ENCODE data around the gene DSCAM.

DSCAM gene

DNA sequence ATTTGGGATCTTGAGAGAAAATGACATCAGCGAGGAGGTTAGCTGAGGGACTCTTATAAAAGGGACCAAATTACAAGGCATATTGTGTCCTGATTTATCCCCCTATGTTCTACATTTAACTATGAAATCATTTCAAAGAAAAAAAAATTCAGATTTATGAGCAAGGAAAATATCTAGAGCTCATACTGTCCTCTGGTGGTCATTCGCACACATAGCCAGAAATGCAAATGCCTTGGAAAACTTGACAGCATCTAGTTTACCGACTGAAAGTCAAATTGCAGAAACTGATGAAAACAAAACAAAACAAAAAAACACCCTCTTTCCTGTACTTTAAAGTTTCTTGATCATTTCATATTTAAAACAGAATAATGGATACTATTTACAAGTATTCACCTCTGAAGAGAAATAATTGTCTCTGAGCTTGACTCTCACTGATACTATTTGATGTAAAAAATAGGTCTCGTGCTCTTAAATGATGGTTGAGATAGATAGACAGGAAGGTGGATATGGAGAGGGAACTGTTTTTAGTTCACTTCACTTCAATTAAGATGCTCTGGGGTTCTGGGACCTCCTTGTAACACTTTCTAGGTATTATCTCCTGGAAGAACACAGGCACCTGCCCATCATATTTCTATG, 725.9 kb downstream of the DSCAM start:
- no peak for DNase-seq (ENCODE audit: low read depth)

DNA sequence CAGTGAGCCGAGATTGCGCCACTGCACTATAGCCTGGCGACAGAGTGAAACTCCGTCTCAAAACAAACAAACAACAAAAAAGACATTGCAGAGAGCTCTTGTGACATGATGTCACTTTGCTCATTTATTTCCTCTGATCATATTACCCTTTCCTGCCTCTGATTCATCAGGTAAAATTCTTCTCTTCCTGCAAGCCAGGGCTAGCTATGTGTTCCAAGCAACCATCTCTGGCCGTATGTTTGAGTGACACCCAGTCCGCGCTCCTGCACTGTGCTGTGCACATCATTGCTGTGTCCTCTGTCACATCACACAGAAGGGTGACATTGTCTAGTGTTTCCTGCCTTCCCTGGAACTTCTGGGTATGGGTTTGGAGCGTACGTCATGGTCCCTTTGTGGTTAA, 728.4 kb downstream of the DSCAM start:
- DNase-seq (ENCODE audit: low read depth): no peak

DNA sequence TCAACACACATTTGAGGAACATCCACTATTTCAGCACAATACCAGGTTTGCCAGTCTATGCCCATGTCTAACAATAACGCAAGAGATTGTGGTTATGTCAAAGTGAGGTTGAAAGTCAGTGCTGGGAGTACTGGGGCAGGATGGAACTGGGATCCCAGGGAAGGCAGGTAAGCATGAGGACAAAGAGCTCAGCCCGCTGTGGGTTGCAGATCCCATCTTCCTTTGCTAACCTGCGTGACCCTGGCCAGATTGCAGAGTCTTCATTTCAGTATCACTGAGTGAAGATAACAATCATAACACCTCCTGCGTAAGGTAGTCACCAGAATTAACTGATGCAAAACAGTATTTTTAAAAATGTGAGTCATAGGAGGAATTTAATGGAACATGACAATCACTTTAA, 729.7 kb downstream of the DSCAM start:
- no peak for DNase-seq (ENCODE audit: low read depth)

DNA sequence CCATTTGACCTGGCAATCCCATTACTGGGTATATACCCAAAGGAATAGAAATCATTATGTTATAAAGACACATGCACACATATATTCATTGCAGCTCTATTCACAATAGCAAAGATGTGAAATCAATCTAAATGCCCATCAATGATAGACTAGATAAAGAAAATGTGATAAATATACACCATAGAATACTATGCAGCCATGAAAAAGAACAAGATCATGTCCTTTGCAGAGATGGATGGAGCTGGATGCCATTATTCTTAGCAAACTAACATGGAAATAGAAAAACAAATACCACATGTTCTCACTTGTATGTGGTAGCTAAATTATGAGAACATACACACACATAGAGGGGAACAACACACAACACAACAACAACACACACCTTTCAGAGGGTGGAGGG, 731.2 kb downstream of the DSCAM start:
- DNase-seq (ENCODE audit: low read depth): no peak

DNA sequence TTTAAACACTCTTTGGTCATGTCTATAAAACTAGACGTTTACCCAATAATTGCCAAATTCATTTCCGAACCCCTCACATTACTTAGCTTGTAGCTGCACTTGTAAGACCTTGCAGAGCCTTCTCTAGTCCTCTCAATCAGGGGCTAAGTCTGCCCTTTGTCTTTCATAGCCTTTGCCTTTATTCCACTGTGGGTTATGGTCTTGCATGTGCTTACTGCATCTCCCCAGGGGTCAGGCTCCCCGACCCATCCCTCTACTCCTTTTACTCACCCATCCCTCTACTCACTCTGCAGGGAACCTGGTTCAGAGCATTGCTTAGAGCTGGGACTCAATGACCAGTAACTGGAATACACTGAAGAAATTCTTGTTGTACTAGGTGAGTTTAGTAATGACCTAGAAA, 744.3 kb downstream of the DSCAM start:
- no peak for DNase-seq (ENCODE audit: low read depth)

DNA sequence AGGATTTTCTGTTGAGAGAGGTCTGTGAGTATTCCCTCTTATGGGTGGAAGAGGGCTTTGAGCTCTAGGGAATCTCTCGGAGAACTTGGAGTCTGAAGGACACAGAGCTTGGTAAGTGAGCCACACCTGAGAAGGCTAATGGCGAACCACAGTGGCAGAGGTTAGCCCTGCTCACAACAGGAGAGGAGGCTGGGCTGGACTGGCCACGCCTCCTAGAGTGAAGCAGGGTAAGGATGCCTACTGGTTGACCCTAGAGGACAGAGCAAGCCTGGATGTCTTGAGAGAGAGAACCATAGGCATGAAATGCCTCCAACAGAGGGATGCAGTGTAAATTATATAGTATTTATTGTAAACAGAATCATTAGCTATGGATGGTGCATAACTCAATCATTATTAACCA, 747.1 kb downstream of the DSCAM start:
- DNase-seq (ENCODE audit: low read depth): no peak

DNA sequence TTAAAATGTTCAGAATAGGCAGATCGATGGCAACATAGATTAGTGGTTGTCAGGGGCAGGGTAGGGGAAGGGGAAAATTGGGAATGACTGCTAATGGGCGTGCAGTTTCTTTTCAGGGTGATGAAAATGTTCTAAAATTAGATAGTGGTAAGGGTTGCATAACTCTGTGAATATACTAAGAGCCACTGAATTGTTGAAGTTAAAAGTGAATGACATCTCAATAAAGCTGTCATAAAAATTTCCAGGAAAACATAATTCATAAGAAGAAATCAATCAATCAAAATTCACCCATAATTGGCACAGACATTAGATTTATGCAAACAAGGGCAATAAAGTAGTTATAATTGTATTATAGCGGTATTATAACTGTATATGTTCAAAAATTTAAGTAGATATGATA, 751.5 kb downstream of the DSCAM start:
- no peak for DNase-seq (ENCODE audit: low read depth)

DNA sequence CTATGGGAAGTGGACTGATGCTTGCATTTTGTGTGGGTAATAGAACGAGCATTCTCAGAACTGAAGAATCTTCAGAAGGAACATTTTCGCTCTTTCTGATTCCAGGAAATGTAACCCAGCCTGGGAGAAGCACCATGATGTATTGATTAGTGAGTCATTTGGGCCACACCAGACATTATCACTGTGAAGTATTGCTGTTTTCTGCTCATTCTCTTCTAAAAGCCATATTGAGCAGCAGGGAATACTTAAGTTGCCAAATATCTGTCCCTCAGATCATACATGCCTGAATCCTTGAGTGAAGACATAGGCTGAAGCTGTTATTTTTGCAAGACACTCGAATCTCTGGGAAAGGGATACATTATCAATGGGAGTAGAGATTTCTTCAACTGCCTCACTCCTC, 766.6 kb downstream of the DSCAM start:
- DNase-seq (ENCODE audit: low read depth): no peak

DNA sequence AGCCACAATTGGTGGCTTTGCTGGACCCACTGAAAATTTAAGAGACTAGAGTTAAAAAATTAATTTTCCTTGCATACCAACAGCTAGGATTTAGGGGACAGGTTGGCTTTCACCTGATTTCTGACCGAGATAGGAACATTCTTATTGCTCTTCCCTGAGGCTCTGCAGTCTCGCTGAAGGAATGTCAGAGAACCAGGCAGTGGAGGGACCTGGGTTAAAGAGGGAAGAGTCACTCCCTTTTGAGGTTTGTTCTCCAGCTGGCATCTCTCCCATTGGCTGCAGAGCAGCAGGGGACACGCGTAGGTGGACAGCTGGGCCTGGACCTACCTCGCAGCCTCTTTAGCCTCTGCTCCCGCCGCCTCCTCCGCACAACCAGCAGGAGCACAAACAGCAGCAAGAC, 772.2 kb downstream of the DSCAM start:
- no peak for DNase-seq (ENCODE audit: low read depth)

DNA sequence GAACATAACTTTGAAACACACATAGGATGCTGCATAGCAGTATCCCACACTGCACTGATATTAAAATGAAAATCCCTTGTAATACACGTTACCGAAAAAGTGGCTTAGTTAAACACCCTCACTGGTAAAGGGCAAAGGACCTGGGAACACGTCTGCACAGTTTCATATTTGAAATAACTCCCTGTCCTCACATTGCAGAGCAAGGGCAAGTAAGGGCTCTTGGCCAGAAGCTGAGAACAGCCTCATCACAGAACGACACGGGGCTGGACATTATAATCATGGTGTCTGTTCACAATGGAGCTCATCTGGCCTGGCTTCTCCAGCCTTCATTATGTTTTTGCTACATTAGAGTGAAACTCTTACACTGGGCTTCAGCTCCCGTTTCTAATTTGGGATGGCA, 772.8 kb downstream of the DSCAM start:
- no peak for DNase-seq (ENCODE audit: low read depth)

DNA sequence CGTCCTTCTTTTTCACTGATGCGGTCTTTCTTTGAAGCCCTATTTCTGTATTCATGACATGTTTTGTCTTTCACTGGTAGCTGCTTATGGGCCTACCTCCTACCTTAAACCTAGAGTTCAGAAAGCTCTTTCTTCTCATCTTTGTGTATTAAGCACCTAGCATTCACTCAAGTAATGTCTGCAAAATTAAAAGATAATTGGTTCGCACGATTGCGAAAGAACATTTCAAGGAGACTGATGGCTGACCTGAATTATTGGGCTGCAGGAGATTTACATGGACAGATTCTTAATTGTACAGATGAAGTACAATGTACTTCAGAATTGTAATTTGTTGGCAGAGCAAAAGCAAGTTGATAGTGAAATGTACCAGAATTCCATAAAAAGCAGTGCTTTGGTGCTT, 773.3 kb downstream of the DSCAM start:
- no peak for DNase-seq (ENCODE audit: low read depth)

DNA sequence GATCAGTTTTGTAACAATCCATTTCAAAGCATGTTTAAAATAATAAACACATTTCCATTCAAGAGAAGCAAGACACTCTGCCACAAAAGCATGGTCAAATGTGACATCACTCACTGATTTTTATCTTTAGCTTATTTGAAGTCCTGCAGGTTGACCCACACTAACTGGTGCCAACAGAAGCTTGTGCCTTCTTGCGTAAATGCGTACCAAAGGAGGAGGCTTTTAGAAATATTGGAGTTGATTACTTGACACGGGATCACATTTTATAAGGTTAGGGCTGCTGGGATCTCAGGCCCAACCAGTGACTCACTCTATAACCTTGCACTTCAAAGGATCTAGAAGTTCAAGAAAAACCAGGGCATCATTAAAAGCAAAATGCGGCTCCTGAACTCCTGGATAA, 776.1 kb downstream of the DSCAM start:
- no peak for DNase-seq (ENCODE audit: low read depth)

DNA sequence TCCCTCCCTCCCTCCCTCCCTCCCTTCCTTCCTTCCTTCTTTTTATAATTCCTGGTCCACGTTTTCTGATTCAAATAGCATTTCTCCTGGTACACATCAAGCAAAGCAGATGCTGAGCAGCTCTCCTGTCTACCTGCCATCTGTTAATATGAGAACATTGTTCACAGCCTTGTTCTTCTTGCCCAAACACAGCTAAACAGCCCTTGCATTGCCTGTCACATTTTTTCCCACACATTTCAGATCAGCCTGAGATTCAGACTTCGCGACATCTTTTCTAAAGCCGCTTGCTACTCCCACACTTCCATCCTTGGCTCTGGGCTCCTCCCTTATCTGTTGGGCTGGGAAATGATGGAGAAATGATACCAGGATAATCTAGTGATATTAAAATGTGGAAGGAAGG, 779.2 kb downstream of the DSCAM start:
- no peak for DNase-seq (ENCODE audit: low read depth)

DNA sequence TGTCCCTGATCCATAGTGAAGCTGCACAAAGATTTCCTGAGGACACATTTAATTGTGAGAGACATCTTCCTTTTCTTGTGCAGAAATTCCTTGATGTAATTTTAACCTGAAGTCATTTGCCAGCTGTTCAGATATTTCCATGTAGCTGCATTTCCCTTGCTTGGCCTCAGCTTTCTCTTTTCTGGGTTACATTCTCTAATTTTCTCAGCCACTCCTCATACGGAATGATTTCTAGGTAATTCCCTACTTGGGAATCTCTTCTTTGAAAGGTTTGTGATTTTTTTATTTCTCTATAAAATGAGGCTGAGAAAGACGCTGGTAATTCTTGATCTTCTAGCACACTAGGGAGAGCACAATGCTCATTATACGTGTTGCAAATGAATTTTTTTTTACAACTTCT, 780.7 kb downstream of the DSCAM start:
- no peak for DNase-seq (ENCODE audit: low read depth)

DNA sequence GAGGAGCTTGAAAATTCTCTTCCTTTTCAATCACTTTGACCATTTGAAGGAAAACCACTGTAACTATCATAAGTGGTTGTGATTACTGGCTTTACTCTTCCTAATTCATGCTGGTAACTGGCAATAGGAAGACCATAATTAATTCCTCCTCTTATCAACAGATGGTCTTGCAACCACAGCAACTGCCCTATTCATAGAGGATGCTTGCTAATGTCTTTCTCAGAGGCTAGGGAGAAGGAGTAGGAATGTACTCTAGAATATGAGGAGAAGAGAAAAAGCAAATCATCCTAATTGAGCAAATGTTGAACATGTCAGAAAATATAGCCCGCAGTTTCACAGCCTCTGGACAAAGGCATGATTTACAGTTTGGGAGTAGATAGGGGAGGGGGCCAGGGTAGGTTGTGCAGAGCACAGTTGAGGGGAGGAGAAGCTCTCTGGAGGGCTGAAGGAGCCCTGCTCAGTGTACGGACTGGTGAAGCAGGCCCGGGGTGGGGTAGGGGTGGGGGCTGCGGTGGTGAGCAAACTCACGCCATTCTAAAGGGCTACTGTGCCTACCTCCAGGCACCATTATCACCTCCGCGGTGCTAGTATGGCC, 786.8 kb downstream of the DSCAM start:
- no peak for DNase-seq (ENCODE audit: low read depth)

DNA sequence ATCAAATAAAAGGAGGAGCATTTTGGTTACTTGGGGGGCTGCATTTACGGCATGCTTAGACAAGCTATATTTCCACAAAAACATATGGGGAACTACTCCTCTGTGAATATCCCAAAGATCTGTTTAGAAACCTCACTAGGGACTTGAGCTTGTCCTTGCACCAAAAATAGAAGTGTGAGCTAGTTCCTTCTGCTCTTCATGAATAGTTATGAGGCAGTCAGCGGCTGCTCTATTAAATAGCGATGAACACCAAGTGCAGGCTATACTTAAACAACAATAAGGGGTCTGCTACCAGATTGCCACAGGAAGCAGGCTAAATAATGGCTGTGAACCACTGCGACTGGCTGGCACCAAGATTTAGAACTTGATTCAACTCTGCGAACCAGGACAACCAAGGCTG, 789.6 kb downstream of the DSCAM start:
- DNase-seq (ENCODE audit: low read depth): no peak

DNA sequence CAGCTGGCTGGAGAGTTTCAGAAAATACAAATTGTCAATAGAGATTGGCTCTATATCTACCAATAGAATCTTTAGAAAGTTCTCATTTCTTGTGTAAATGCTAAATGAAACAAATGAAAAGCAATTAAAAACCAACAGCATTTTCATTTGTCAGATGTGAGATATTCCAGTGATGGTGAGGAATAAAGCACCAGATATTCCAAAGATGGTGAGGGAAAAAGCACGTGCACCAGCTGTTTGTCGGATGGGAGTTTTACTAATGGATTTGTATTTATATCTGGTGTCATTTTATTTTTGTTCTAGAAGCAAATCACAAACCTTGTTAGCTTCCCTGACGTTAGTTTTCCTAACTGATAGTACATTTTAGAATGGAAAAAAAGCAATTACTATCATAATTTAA, 790.9 kb downstream of the DSCAM start:
- DNase-seq (ENCODE audit: low read depth): no peak

DNA sequence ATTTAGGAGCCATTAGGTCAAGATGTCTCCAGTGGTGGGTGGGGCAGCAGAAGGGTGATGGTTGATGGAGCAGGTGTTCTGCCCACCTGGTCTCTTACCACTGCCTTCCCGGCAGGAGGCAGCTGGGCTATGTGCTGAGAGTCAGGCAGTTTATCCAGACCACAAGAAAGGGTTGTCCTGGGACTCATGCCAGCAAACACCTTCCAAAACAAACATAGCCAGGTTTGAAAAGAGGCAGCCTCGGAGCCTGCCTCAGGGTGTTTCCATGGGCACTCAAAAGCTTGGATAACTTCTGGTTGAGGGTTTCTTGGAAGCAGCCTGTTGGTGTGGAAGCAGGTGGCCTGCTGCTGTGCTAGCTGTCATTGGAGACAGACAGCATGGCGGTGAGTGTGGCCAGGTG, 792.6 kb downstream of the DSCAM start:
- no peak for DNase-seq (ENCODE audit: low read depth)

DNA sequence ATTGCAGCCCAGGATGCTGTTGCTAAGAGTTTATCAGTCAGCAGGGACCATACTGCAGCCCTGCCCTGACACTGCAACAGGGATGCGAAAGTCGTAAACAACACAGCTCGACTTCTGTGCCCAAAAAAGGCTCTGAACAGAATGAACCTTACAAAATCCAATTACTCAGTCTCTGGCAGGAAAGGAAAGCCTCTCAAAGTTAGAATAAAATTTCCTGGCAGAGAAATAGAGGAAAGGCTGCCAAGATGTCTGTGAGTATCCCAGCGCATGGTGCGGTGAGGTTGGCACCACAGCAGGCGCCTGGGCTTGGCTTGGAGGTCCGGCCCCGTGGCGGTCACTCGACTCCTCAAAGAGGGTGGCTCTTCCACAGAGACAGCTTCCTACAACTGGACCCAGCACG, 794.0 kb downstream of the DSCAM start:
- no peak for DNase-seq (ENCODE audit: low read depth)

DNA sequence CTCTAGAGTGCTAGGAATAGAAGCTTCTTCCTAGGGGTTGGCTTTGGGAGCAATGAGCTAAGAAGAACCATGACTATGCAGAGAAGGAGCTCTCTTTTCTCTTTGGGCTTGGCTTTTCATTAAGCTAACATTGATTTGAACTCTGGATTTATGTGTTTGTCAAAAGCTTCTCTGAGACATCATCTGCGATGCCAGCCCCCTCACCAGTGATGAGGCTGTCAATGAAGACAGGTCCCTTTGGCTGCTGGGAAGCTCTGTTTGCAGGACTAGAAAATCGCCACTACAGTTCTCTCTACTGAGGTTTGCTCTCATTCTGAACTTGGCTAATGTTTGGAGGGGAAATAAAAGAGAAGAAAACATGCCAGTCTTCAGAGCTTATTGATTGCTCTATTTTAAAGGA, 794.7 kb downstream of the DSCAM start:
- DNase-seq (ENCODE audit: low read depth): no peak

DNA sequence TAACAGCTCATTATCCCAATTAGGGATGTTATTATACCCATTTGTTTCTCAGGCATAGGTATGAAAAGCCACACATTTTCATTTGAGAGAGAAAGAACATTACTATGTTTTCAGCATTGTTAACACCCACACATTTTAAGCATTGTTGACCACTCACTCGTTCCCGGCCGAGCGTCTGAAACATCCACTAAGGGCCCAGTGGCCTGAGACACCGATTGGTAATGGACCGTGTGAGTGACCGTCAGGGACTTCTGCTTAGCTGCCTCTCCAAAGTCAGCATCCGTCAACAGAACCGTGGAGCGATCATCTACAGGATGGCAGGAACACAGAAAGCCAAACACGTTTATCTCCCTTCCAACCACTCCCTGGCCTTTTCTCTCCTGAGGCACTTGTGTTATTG, 795.2 kb downstream of the DSCAM start:
- DNase-seq (ENCODE audit: low read depth): no peak

DNA sequence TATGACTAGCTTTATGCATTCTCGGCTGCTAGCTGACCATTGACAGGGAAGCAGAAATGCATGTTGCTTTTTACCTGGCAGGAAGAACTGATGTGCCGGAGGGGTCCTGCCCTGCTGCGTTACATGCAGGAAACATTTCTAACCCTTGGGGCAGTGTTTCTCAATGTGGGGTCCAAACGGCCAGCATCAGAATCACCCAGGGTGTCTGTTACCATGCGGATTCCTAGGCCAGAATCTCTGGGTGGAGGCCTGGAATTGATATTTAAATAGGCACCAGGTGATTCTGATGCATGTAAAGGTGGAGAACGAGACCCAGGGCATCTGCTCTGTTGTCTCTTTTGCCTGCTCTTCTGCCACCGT, 797.0 kb downstream of the DSCAM start:
- DNase-seq (ENCODE audit: low read depth): no peak

DNA sequence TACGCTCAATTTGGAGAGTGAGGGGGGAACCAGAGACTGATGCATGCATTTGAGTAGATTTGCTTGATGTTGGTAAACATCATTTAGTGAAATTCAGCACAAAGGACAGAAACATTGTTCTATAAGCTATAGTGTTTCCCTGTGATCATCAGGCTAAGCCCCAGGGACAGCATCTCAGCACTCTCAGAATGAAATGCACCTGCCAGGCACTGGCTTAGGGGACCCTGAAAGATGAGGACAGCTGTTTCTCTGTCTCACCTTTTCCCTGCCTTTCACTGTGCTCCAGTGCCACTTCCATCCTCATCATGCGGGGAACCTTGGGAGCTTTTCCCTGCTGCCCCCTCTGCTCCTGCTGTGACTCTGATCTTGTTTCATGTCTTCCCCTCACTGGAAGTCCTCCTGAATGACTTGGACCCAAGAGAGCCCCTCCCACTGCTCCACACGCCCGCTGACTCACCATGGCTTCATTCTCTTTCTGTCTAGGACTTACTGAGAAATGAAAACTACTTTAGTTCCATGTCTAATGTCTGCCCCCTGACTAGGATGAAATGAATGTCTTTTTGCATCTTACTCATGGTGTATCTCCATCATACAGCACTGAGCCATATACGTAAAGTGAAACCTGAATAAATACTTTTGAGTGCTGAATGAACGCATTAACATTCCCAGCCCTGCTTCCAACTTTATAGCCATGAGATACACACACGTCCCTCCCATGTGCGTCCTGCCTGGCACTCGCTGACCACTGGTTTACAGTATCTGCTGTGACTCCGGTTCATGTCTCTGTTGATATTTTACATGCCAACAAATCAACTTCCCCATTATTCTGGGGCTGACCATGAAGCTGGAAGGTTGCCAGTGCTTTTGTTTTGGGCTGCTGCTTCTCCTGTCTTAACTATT, 797.7 kb downstream of the DSCAM start:
- no peak for DNase-seq (ENCODE audit: low read depth)

Data from stimulated activated CD8-positive, alpha-beta memory T cell treated with anti-CD3 and anti-CD28 coated beads, Interleukin-7, amount 100 ng/mL, for 24 hours (primary cell).